Measurements from ENCODE around the gene RNF157. TPM values are rescaled to one million over a fixed set of nuclear protein-coding genes. Genes with fewer than 3 reads are reported as not detected.
"Not testable (repeated sequence)": the region's sequence is repeated elsewhere in the genome, so short reads cannot be mapped to it uniquely, and the experiment has no call there.

RNF157 gene
- total and polyA plus RNA-seq, 9 donors: 1.3 to 4.3 (median 2.5) TPM

GRCh38 chr17:76268015-76268749 is 27.9 kb upstream of the RNF157 start:
- Histone ChIP-seq H3K36me3 (no peaks in the 10 kb centered on the region), H3K9me3 (no peaks in the 10 kb centered on the region), H3K4me3 (no peak overlapping the region), H3K4me1 (ENCODE audit: insufficient read depth) (peaks cover 14% of the 10 kb centered on the region), H3K27me3 (no peaks in the 10 kb centered on the region), H3K27ac (no peak overlapping the region)
- intact Hi-C loops (cut with DNase I): no loop called here
- 64 to 72% (median 66%) methylated on average over 9 of the region's 9 CpGs for WGBS, 3 donors
- TF ChIP-seq EP300 (IDR thresholded peaks at IDR 0.05): no peak
- no peak for TF ChIP-seq CTCF (IDR thresholded peaks at IDR 0.05)
- TF ChIP-seq POLR2A (IDR thresholded peaks at IDR 0.05): no peak
- peak in 1 of 5 donors; percentile 55 for DNase-seq

DNA sequence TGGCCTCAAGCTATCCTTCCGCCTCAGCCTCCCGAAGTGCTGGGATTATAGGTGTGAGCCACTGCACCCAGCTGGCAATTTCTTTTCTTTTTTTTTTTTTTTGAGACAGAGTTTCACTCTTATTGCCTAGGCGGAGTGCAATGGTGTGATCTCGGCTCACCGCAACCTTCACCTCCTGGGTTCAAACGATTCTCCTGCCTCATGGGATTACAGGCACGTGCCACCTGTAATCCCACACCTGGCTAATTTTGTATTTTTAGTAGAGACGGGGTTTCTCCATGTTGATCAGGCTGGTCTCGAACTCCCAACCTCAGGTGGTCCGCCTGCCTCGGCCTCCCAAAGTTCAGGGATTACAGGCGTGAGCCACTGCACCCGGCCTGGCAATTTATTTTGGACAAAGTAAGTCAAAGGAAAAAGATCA is 27.3 kb upstream of the RNF157 start:
- WGBS, 3 donors: 87 to 92% (median 91%) methylated on average over 13 of the region's 13 CpGs
- peaks cover 14% of the 10 kb centered on the region for H3K4me1 ChIP-seq (ENCODE audit: insufficient read depth)
- intact Hi-C loops (cut with DNase I); H3K9me3 ChIP-seq; H3K27ac ChIP-seq; H3K4me3 ChIP-seq; H3K27me3 ChIP-seq; H3K36me3 ChIP-seq; DNase-seq: not testable (repeated sequence)

GRCh38 chr17:76267051-76267576 is 26.8 kb upstream of the RNF157 start:
- Histone ChIP-seq H3K36me3 (no peaks in the 10 kb centered on the region), H3K27ac (peak overlapping the region in 1 of 2 donors; percentile 68), H3K4me1 (ENCODE audit: insufficient read depth) (peaks cover 11% of the 10 kb centered on the region), H3K27me3 (no peaks in the 10 kb centered on the region), H3K4me3 (no peak overlapping the region), H3K9me3 (no peaks in the 10 kb centered on the region)
- TF ChIP-seq EP300 (IDR thresholded peaks at IDR 0.05) (no peak), POLR2A (IDR thresholded peaks at IDR 0.05) (no peak), CTCF (IDR thresholded peaks at IDR 0.05) (no peak)
- no peak for DNase-seq
- 82 to 90% (median 85%) methylated on average over 4 of the region's 4 CpGs for WGBS, 3 donors
- intact Hi-C loops (cut with DNase I): no loop called here

DNA sequence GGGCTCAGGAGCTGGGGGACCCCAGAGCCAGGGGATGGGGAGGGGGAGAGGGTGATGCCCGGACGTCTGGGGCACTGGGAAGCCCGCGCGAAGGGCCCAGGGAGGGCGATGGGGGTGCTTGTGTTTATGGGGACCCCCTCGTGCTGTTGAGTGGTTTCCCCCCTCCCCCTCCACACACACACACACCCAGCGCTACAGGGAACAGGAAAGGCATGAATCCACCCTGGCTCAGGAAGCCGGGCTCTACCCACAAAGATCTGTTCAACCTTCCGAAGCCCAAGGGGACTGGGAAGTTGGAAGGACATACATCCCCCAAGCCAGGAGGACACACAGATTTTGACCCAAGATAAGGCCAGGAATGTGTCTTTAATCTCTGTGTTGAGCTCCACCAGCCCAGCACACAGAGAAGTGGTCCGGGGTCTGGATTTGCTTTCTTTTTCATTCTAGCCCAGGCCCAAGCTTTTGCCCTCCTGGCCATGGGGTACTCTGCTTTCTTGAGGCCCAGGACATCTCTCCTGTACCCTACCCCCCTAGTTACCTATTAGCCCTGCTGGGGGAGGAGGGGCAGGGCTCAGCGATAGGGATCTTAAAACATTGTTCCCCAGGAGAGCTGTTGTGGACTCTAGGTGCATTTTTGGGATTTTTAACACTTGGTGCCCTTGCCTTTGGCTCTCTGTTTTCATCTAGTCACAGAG is 26.1 kb upstream of the RNF157 start:
- intact Hi-C loops (cut with DNase I): no loop called here
- DNase-seq: peak in 2 of 5 donors; percentile 34 to 40
- no peaks in the 10 kb centered on the region for H3K27me3 ChIP-seq
- 3 to 5% (median 3%) methylated on average over 10 to 12 of the region's 12 CpGs for WGBS, 3 donors
- H3K4me1 ChIP-seq (ENCODE audit: insufficient read depth): peaks cover 7% of the 10 kb centered on the region
- H3K36me3 ChIP-seq: no peaks in the 10 kb centered on the region
- TF ChIP-seq EP300 (IDR thresholded peaks at IDR 0.05): no peak
- no peak for TF ChIP-seq POLR2A (IDR thresholded peaks at IDR 0.05)
- peak overlapping the region; percentile 68 to 78 for H3K27ac ChIP-seq
- no peaks in the 10 kb centered on the region for H3K9me3 ChIP-seq
- peak overlapping the region; percentile 73 for H3K4me3 ChIP-seq

GRCh38 chr17:76265624-76266243 is 25.4 kb upstream of the RNF157 start:
- peak; percentile 55 to 82 (median 73) for DNase-seq
- Histone ChIP-seq H3K36me3 (no peaks in the 10 kb centered on the region), H3K9me3 (no peaks in the 10 kb centered on the region), H3K4me3 (peak overlapping the region; percentile 73), H3K4me1 (ENCODE audit: insufficient read depth) (peaks cover 5% of the 10 kb centered on the region), H3K27me3 (no peaks in the 10 kb centered on the region), H3K27ac (peak overlapping the region; percentile 68 to 78)
- intact Hi-C loops (cut with DNase I): no loop called here
- TF ChIP-seq CTCF (IDR thresholded peaks at IDR 0.05) (no peak), POLR2A (IDR thresholded peaks at IDR 0.05) (no peak), EP300 (IDR thresholded peaks at IDR 0.05) (no peak)
- WGBS, 3 donors: 1% methylated on average over 38 to 76 of the region's 76 CpGs

Data from ovary (tissue), 9 donors.